ENCODE data around the gene NCK1.

DNA sequence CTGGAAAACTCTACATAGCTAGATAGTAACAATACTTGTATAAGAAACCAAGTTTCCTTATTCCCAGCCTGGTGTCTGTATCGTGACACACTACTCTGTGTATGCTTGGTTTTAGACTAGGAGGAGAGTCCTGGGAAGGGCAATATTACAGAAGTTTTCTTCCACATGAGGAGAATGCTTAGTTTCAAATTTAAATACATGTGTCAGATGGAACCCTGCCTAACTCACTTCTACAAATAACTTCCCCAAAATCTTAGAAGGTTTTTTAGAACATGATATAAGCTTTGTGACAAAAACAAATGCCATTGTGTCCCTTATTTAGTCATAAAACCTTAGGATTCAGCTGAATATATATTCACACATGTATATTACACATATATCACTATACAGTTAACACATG is 88.6 kb downstream of the NCK1 start:
- no peak for TF ChIP-seq CTCF (IDR thresholded peaks at IDR 0.05; ENCODE audit: insufficient read depth, low read depth, low read length)
- no peak for TF ChIP-seq EZH2 (IDR thresholded peaks at IDR 0.05; ENCODE audit: insufficient read depth, low read length)
